ENCODE data around the gene OSBP.
"Not testable (repeated sequence)": the region's sequence is repeated elsewhere in the genome, so short reads cannot be mapped to it uniquely, and the experiment has no call there.

The OSBP gene

GRCh38 chr11:59615637-59616395 is at the start of gene OSBP:
TSS of gene OSBP (minus strand) at chr11:59615774. CDS start at chr11:59615664, 110 bp downstream.
- DNase-seq: peak; percentile 97

GRCh38 chr11:59660621-59661020 is 45.0 kb upstream of the OSBP start:
- DNase-seq: no peak

DNA sequence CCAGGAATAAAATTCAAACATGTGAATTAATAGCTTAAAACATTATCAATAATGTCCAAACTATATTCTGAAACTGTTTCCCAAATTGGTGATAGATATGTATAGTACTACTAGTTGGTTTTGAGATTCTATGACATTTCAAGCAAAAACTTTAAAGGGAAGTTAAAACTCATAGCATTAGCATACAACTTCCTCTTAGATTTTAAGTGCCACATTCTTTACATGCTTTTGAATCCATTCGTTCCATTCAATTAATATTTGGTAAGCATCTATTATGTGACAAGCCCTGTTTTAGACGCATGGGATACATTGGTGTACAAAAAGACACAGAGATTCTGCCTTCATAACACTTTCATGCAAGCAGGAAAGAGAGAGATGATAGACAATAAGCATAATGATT is 44.4 kb upstream of the OSBP start:
- no peak for DNase-seq

DNA sequence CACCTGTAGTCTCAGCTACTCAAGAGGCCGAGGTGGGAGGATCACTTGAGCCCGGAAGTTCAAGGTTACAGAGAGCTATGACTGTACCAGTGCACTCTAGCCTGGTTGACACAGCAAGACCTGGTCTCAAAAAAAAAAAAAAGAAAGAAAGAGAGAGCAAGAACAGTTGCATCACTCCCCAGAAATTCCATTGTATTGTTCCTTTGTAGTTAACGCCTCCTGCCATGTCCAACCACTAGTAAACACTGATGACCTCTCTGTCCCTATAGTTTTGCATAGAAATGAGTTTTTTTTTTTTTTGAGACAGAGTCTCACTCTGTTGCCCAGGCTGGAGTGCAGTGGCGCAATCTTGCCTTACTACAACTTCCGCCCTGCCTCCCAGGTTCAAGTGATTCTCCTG is 42.5 kb upstream of the OSBP start:
- DNase-seq: no peak

GRCh38 chr11:59654893-59655292 is 39.3 kb upstream of the OSBP start:
- no peak for DNase-seq

- DNase-seq: no peak
These were observed 31.8 kb upstream of the OSBP start for GRCh38 chr11:59647245-59647980.

DNA sequence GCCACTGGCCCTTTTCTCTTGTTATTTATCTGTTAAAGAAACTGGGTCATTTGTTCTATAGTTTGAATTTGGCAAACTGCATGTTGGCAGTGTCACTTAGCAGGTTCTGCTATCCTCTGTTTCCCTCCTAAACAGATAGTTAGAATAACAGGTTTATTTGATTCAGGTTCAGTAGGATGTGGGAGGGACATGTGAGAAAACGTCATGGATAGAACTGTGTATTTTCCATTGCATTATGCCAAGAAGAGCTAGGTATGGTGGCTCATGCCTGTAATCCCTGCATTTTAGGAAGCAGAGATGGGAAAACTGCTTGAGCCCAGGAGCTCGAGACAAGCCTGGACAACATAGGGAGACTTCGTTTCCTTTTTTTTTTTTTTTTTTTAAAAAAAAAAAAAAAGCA is 29.0 kb upstream of the OSBP start:
- no peak for DNase-seq

DNA sequence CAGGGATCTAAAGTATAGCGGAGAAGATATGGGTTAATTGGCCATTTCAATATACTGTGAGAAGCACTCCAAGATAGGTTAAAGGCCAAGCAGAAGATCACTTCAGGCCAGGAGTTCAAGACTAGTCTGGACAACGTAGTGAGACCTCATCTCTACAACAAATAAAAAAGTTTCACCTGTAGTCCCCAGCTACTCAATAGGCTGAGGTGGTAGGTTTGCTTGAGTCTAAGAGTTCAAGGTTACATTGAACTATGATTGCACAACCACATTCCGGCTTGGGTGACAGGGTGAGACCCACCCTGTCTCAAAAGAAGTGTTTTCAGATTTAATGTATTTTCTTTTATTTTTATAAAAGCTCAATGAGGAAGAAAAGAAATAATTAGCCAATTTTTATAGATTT is 27.8 kb upstream of the OSBP start:
- DNase-seq: no peak

GRCh38 chr11:59641156-59641555 is 25.6 kb upstream of the OSBP start:
- no peak for DNase-seq

DNA sequence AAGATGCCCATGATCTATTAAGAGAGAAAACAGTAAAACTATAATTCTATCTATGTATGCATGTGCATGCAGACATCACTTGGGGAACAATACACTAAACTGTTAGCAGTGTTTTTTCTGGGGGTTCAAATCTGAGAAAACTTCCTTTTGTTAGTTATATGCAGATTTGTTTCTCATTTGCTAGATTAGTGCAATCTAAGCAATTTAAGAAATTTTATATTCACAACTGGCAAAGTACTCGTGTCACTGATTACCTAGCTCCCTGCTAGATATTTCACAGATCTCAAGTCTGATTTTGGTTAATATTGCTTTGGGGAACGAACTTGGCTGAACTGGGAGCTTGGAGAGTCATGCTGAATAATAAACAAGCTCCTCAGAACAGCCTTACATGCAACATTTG is 14.9 kb upstream of the OSBP start:
- no peak for DNase-seq

DNA sequence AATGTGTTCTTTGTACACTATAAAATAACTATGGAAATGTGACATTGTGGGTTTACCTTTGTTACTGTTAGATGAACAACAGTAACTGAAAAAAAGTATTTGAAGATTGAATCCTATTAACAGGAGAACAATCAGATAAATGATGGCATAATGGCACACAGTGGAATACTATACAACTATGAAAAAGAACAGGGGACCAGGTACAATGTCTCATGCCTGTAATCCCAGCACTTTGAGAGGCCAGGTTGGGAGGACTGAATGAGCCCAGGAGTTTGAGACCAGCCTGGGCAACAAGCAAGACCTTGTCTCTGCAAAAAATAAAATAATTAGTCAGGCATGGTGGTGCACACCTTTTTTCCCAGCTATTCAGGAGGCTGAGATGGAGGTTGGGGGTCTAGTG is 14.4 kb upstream of the OSBP start:
- no peak for DNase-seq

GRCh38 chr11:59626969-59627368 is 11.4 kb upstream of the OSBP start:
- not testable (repeated sequence) for DNase-seq

DNA sequence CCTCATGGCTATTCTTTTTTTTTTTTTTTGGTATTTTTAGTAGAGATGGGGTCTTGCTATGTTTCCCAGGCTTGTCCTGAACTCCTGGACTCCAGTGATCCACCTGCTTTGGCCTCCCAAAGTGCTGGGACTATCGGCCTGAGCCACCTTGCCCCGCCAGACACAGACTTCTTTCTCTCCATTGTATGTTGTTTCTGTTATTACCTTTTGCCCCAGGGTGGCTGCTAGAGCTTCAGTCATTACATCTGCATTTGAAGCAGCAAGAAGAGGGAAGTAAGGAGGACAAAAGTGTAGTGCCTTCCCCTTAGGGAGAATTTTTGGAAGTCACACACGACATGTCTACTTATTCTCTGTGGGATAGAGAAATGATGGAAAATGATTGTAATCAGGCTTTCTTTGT is 10.1 kb upstream of the OSBP start:
- DNase-seq: no peak

GRCh38 chr11:59617876-59618275 is 2.3 kb upstream of the OSBP start:
- no peak for DNase-seq

DNA sequence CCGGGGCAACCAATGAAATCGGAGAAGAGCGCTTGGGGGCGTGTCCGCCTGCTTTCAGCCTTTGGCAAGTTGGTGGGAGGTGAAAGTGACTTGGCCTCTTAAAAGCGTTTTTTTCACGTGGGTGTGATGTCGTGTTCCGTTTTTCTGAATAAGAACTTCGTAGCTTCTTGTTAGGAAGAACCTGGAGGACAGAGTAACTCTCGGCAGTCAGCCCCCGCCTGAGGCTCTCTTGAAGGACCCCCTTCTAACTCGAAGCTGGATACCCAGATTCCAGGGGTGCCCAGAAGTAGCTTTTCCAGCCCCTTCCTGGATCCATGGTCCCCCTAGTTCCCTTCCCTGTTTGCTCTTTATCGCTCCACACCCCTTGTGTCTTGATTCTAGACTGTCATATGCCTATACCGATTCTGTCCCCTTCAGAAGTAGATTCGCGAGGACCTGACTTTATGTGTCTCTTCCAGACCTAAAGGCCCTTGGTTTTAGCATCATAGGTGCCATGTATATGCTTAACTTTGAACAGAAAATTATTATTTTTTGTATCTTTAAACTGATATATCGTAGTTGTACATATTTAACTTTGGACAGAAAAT is 915 bp upstream of the OSBP start:
- no peak for DNase-seq

- DNase-seq: no peak
These were observed 396 bp downstream of the OSBP start for GRCh38 chr11:59615120-59615636.

- no peak for DNase-seq
These were observed 1.1 kb downstream of the OSBP start for GRCh38 chr11:59614277-59615119.

DNA sequence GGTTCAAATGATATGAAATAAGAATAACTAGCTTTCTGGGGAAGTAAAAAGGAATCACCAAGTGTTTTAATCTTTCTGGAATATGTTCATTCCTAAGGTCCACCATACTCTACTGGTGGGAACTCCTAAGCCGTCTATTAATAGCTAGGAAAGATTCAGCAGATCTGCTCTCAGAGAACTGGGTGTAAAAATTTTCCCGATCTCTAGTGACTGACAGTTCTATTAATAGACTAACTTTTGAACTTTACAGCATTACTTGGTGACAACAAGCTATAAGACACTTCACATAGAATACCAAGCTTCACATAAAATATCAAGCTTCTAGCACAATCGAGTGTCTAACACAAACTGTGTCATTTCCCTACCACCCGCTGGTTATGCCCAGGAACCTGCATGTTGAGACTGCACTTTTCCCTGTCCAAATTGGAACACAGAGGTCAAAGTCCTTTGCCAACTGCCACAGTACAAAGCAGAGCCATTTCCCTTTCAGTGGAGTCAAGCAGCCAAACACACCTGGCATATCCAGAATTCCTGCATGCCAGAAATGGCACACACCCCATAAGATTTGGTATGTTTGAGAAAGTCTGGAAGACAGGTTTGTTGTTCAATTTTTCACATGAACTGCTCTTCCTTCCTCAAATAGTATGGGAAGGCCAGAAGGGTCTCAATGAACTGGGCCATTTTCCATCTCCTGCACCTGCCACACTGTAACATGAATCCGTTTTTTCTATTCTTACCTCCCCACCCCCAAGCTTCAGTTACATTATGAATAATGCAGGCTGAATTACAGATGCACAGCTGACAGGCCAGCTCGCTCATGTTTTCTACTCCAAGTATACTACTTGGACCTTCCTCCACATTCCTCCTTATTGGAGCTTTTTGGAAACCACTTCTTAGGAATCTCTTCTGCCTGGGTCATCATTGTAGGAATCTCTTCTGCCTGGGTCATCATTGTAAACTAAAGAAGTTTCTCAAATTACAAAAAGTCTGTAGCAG is 3.7 kb downstream of the OSBP start:
- DNase-seq: peak; percentile 58

DNA sequence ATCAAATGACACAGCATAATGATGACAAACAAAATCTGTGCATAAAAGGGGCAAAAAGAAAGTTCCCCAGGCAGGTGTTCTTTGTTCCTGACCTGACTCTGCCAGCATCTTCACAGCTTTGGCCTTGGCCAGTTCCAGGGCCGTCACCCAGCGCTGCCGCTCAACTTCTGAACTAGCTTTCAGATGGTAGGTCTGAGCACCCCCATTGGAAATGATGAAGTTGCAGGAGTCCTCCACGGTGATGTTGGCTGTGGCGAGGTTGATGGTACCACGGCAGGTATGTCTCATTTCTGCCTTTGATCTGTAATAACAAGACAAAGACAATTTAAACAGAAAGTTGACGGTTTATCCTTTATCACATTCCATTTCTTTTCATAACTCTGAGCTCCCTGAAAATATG is 5.3 kb downstream of the OSBP start:
- no peak for DNase-seq

GRCh38 chr11:59607703-59608454 is 7.7 kb downstream of the OSBP start:
- DNase-seq: no peak

DNA sequence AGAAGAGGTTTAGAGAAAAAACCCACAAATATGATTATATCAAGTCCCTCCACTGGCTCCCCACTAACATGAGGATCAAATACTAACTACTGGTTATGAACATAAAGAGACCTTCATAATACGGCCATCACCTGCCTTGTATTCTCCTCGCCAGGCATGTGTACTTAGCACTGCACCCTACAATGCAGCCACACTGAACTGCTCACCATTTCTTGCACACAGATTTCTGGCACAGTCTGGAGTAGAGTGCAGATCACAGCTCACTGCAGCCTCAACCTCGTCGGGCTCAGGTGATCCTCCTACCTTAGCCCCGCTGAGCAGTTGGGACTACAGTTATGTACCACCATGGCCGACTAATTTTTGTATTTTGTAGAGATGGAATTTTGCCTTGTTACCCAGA is 13.1 kb downstream of the OSBP start:
- DNase-seq: no peak
